GM23338 (cell line): ENCODE results near the gene RASSF1. TPM values are rescaled to one million over a fixed set of nuclear protein-coding genes. Genes with fewer than 3 reads are reported as not detected.
A peak's percentile ranks its signal among the peaks of the same experiment; 100 is the strongest.

ENCODE experiments used
- ATAC-seq: fragments of 200-7000 bp; cut with Tn5 transposase; 3 replicates; pipeline ENCODE4 v1.9.1; 2020
- DNase-seq: peaks from one replicate; pipeline ENCODE4 v3.0.0-alpha.2; 2015; ENCODE audit warnings: low spot score
- H2AFZ ChIP-seq: fragments of 200-600 bp; sonication (generic); 2 replicates; pipeline ENCODE4 v1.8.0; 2016; ENCODE audit warnings: antibody characterized with exemption, mild to moderate bottlenecking, moderate library complexity
- H3F3A ChIP-seq: fragments of 200-600 bp; sonication (generic); replicated peaks from 2 replicates; pipeline ENCODE4 v1.8.0; 2017; ENCODE audit warnings: antibody characterized with exemption, mixed run types, low read depth
- H3K27ac ChIP-seq: fragments of 200-600 bp; sonication (generic); 2 replicates; pipeline ENCODE4 v1.6.1; 2016; ENCODE audit warnings: low read depth
- H3K27me3 ChIP-seq: fragments of 200-600 bp; sonication (generic); 2 replicates; pipeline ENCODE4 v1.8.0; 2016; ENCODE audit warnings: mild to moderate bottlenecking, mixed run types, moderate library complexity; ENCODE audit not compliant: insufficient read depth
- H3K36me3 ChIP-seq: fragments of 200-600 bp; sonication (generic); 2 replicates; pipeline ENCODE4 v1.8.0; 2016; ENCODE audit warnings: mild to moderate bottlenecking; ENCODE audit not compliant: insufficient read depth
- H3K4me1 ChIP-seq: fragments of 200-600 bp; sonication (generic); 2 replicates; pipeline ENCODE4 v1.8.0; 2016; ENCODE audit warnings: mild to moderate bottlenecking, moderate library complexity; ENCODE audit not compliant: insufficient read depth
- H3K4me2 ChIP-seq: fragments of 200-600 bp; sonication (generic); 2 replicates; pipeline ENCODE4 v1.7.1; 2017; ENCODE audit warnings: mixed run types
- H3K4me3 ChIP-seq: fragments of 200-600 bp; sonication (generic); 2 replicates; pipeline ENCODE4 v1.6.1; 2016; ENCODE audit warnings: mixed run types
- H3K79me2 ChIP-seq: fragments of 200-600 bp; sonication (generic); replicated peaks from 2 replicates; pipeline ENCODE4 v1.8.0; 2017; ENCODE audit warnings: mild to moderate bottlenecking; ENCODE audit not compliant: insufficient read depth
- H3K9me2 ChIP-seq: fragments of 200-600 bp; sonication (generic); 2 replicates; pipeline ENCODE4 v1.8.0; 2017; ENCODE audit not compliant: insufficient read depth
- H4K20me1 ChIP-seq: fragments of 200-600 bp; sonication (generic); replicated peaks from 2 replicates; pipeline ENCODE4 v1.8.0; 2017; ENCODE audit warnings: mild to moderate bottlenecking; ENCODE audit not compliant: insufficient read depth
- H3K27ac Mint-ChIP-seq: 2 replicates; pipeline ENCODE4 v1.8.0; 2020; ENCODE audit warnings: inconsistent platforms, mild to moderate bottlenecking, moderate library complexity, mixed read lengths
- H3K27me3 Mint-ChIP-seq: 3 replicates; pipeline ENCODE4 v1.8.0; 2022; ENCODE audit warnings: low read depth, mild to moderate bottlenecking, moderate library complexity, mixed read lengths, inconsistent platforms; ENCODE audit not compliant: insufficient read depth, poor library complexity
- H3K36me3 Mint-ChIP-seq: 3 replicates; pipeline ENCODE4 v1.8.0; 2021; ENCODE audit warnings: low read depth, mild to moderate bottlenecking, inconsistent platforms, moderate library complexity, mixed read lengths
- H3K4me1 Mint-ChIP-seq: 3 replicates; pipeline ENCODE4 v1.8.0; 2020; ENCODE audit warnings: mild to moderate bottlenecking, inconsistent platforms, mixed read lengths
- H3K4me3 Mint-ChIP-seq: 3 replicates; pipeline ENCODE4 v1.8.0; 2021; ENCODE audit warnings: moderate library complexity, mild to moderate bottlenecking, inconsistent platforms, mixed read lengths
- H3K9me3 Mint-ChIP-seq: 3 replicates; pipeline ENCODE4 v1.8.0; 2020; ENCODE audit warnings: moderate library complexity, mild to moderate bottlenecking, inconsistent platforms, mixed read lengths
- EZH2 ChIP-seq: fragments of 200-600 bp; sonication (generic); IDR thresholded peaks from one replicate; pipeline ENCODE4 v1.8.0; 2017; ENCODE audit warnings: antibody characterized with exemption, mild to moderate bottlenecking, low read depth; ENCODE audit not compliant: unreplicated experiment
- JUNB ChIP-seq: IDR thresholded peaks from one replicate; pipeline ENCODE4 v1.6.1; 2016; ENCODE audit warnings: antibody characterized with exemption; ENCODE audit not compliant: unreplicated experiment
- STAT1 ChIP-seq: IDR thresholded peaks from one replicate; pipeline ENCODE4 v1.6.1; 2016; ENCODE audit warnings: antibody characterized with exemption; ENCODE audit not compliant: unreplicated experiment
- ZNF331 ChIP-seq: fragments of 250-450 bp; sonication (Bioruptor Pico); IDR thresholded peaks from 2 replicates; pipeline ENCODE4 v1.5.0; 2020; ENCODE audit warnings: low read depth, mild to moderate bottlenecking, moderate library complexity
- polyA plus RNA-seq: library from polyadenylated mRNA; unstranded; fragments of >200 nt; fragmentation: Nextera tagmentation; extraction: Ambion mirVana; gene quantifications from 2 replicates; pipeline ENCODE4 v1.2.1, GENCODE V29; 2016
- total RNA-seq: library from RNA; depleted of rRNA; stranded (reverse); fragments of >200 nt; shearing (Covaris generic); gene quantifications from 2 replicates; pipeline ENCODE4 v1.2.3, GENCODE V29; 2014
- TF ChIP-seq, protein P1 (sequence below): IDR thresholded peaks from 2 replicates; pipeline ENCODE4 v1.6.1; 2016; ENCODE audit warnings: antibody characterized with exemption
- TF ChIP-seq, protein P2 (sequence below): IDR thresholded peaks from one replicate; pipeline ENCODE4 v1.6.1; 2018; ENCODE audit warnings: antibody characterized with exemption; ENCODE audit not compliant: unreplicated experiment
- TF ChIP-seq, protein P3 (sequence below): fragments of 250-450 bp; sonication (Bioruptor Pico); IDR thresholded peaks from 2 replicates; pipeline ENCODE4 v1.5.0; 2020; ENCODE audit warnings: mild to moderate bottlenecking, moderate library complexity

RASSF1 gene
- total and polyA plus RNA-seq, 2 experiments from 2014 or later = 9.6 to 15.7 TPM

DNA sequence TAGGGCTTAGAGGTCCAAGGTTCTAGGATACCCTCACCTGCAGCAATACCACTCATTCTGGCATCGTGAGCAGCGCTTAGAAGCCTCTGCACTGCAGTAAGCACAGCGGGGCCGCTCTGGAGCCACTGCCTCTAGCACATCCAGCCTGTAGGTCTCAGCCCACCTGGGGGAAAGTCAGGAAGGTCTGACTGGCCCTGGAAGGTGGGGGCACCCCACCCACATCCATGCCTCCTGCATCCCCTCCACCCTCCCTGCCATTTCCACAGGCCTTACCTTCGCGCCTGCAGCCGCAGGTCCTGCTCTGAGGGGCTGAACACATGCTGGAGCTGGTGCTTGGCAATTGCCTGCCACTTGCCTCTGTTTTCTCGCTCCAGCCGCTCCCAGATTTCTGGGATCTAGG is 901 bp upstream of the RASSF1 start:
- Histone ChIP-seq H3K4me1 (peaks cover 13% of the 10 kb centered on the region), H3K9me2 (no peaks in the 10 kb centered on the region), H3K36me3 (no peaks in the 10 kb centered on the region), H2AFZ (peak overlapping the region; percentile 85; the same call in 1 of the 2 replicates), H3F3A (peaks cover 33% of the 10 kb centered on the region), H3K4me2 (peak overlapping the region; percentile 90), H3K4me3 (peak overlapping the region; percentile 65), H3K27ac (no peak overlapping the region), H3K27me3 (peaks cover 74% of the 10 kb centered on the region), H4K20me1 (0 out of 2 replicates have a peak, but pooled peaks cover under 1% of the 10 kb centered on the region), H3K79me2 (peaks cover 3% of the 10 kb centered on the region; the same call in 1 of the 2 replicates)
- Mint-ChIP-seq H3K36me3 (no peaks in the 10 kb centered on the region; the same call in 2 of the 3 replicates), H3K27me3 (peaks cover 81% of the 10 kb centered on the region), H3K4me1 (peaks cover 25% of the 10 kb centered on the region), H3K4me3 (peak overlapping the region; percentile 67; the same call in 2 of the 3 replicates), H3K27ac (no peak overlapping the region), H3K9me3 (peaks cover 3% of the 10 kb centered on the region; the same call in 1 of the 3 replicates)
- DNase-seq (no peak), ATAC-seq (no peak)
- TF ChIP-seq, protein P1, sequence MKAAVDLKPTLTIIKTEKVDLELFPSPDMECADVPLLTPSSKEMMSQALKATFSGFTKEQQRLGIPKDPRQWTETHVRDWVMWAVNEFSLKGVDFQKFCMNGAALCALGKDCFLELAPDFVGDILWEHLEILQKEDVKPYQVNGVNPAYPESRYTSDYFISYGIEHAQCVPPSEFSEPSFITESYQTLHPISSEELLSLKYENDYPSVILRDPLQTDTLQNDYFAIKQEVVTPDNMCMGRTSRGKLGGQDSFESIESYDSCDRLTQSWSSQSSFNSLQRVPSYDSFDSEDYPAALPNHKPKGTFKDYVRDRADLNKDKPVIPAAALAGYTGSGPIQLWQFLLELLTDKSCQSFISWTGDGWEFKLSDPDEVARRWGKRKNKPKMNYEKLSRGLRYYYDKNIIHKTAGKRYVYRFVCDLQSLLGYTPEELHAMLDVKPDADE = no peak
- TF ChIP-seq STAT1 = no peak
- TF ChIP-seq, protein P2, sequence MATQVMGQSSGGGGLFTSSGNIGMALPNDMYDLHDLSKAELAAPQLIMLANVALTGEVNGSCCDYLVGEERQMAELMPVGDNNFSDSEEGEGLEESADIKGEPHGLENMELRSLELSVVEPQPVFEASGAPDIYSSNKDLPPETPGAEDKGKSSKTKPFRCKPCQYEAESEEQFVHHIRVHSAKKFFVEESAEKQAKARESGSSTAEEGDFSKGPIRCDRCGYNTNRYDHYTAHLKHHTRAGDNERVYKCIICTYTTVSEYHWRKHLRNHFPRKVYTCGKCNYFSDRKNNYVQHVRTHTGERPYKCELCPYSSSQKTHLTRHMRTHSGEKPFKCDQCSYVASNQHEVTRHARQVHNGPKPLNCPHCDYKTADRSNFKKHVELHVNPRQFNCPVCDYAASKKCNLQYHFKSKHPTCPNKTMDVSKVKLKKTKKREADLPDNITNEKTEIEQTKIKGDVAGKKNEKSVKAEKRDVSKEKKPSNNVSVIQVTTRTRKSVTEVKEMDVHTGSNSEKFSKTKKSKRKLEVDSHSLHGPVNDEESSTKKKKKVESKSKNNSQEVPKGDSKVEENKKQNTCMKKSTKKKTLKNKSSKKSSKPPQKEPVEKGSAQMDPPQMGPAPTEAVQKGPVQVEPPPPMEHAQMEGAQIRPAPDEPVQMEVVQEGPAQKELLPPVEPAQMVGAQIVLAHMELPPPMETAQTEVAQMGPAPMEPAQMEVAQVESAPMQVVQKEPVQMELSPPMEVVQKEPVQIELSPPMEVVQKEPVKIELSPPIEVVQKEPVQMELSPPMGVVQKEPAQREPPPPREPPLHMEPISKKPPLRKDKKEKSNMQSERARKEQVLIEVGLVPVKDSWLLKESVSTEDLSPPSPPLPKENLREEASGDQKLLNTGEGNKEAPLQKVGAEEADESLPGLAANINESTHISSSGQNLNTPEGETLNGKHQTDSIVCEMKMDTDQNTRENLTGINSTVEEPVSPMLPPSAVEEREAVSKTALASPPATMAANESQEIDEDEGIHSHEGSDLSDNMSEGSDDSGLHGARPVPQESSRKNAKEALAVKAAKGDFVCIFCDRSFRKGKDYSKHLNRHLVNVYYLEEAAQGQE = no peak

DNA sequence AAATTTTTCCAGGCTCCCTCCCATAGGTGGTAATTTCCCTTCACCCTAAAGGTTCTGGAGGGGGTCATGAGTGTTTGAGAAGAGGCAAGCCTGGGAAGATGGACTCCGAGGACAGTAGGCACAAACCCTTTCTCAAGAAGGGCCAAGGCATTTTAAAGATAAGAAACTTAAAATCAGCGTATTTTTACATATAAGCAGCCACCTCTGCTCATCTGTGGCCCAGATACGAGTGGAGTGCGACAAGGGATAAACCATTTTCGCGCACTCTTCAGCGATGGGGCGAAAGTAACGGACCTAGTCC is 539 bp downstream of the RASSF1 start:
- TF ChIP-seq, protein P3, sequence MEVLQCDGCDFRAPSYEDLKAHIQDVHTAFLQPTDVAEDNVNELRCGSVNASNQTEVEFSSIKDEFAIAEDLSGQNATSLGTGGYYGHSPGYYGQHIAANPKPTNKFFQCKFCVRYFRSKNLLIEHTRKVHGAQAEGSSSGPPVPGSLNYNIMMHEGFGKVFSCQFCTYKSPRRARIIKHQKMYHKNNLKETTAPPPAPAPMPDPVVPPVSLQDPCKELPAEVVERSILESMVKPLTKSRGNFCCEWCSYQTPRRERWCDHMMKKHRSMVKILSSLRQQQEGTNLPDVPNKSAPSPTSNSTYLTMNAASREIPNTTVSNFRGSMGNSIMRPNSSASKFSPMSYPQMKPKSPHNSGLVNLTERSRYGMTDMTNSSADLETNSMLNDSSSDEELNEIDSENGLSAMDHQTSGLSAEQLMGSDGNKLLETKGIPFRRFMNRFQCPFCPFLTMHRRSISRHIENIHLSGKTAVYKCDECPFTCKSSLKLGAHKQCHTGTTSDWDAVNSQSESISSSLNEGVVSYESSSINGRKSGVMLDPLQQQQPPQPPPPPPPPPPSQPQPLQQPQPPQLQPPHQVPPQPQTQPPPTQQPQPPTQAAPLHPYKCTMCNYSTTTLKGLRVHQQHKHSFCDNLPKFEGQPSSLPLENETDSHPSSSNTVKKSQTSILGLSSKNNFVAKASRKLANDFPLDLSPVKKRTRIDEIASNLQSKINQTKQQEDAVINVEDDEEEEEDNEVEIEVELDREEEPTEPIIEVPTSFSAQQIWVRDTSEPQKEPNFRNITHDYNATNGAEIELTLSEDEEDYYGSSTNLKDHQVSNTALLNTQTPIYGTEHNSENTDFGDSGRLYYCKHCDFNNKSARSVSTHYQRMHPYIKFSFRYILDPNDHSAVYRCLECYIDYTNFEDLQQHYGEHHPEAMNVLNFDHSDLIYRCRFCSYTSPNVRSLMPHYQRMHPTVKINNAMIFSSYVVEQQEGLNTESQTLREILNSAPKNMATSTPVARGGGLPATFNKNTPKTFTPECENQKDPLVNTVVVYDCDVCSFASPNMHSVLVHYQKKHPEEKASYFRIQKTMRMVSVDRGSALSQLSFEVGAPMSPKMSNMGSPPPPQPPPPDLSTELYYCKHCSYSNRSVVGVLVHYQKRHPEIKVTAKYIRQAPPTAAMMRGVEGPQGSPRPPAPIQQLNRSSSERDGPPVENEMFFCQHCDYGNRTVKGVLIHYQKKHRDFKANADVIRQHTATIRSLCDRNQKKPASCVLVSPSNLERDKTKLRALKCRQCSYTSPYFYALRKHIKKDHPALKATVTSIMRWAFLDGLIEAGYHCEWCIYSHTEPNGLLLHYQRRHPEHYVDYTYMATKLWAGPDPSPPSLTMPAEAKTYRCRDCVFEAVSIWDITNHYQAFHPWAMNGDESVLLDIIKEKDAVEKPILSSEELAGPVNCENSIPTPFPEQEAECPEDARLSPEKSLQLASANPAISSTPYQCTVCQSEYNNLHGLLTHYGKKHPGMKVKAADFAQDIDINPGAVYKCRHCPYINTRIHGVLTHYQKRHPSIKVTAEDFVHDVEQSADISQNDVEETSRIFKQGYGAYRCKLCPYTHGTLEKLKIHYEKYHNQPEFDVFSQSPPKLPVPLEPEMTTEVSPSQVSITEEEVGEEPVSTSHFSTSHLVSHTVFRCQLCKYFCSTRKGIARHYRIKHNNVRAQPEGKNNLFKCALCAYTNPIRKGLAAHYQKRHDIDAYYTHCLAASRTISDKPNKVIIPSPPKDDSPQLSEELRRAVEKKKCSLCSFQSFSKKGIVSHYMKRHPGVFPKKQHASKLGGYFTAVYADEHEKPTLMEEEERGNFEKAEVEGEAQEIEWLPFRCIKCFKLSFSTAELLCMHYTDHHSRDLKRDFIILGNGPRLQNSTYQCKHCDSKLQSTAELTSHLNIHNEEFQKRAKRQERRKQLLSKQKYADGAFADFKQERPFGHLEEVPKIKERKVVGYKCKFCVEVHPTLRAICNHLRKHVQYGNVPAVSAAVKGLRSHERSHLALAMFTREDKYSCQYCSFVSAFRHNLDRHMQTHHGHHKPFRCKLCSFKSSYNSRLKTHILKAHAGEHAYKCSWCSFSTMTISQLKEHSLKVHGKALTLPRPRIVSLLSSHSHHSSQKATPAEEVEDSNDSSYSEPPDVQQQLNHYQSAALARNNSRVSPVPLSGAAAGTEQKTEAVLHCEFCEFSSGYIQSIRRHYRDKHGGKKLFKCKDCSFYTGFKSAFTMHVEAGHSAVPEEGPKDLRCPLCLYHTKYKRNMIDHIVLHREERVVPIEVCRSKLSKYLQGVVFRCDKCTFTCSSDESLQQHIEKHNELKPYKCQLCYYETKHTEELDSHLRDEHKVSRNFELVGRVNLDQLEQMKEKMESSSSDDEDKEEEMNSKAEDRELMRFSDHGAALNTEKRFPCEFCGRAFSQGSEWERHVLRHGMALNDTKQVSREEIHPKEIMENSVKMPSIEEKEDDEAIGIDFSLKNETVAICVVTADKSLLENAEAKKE (CRISPR knock-in tag) = no peak
- no peak for TF ChIP-seq ZNF331
- TF ChIP-seq EZH2 = peak; percentile 48
- TF ChIP-seq JUNB = no peak
- Histone ChIP-seq H3K4me2 (peak overlapping the region; percentile 90), H3K36me3 (no peaks in the 10 kb centered on the region), H3K9me2 (no peaks in the 10 kb centered on the region), H3K4me3 (peak overlapping the region; percentile 65), H3K27ac (no peak overlapping the region), H2AFZ (peak overlapping the region; percentile 85; the same call in 1 of the 2 replicates), H3K27me3 (peaks cover 62% of the 10 kb centered on the region), H4K20me1 (peaks cover 11% of the 10 kb centered on the region), H3F3A (peaks cover 38% of the 10 kb centered on the region), H3K79me2 (peaks cover 17% of the 10 kb centered on the region), H3K4me1 (peaks cover 24% of the 10 kb centered on the region)
- H3K4me3 Mint-ChIP-seq = peak overlapping the region; percentile 62
- H3K27me3 Mint-ChIP-seq = peaks cover 69% of the 10 kb centered on the region
- ATAC-seq (no peak), DNase-seq (no peak)
- H3K4me1 Mint-ChIP-seq = peaks cover 29% of the 10 kb centered on the region
- peaks cover 3% of the 10 kb centered on the region; the same call in 1 of the 3 replicates for H3K9me3 Mint-ChIP-seq
- H3K36me3 Mint-ChIP-seq = no peaks in the 10 kb centered on the region; the same call in 2 of the 3 replicates
- no peak overlapping the region for H3K27ac Mint-ChIP-seq
